Measurements from ENCODE around the gene EFNA5.

EFNA5 gene

DNA sequence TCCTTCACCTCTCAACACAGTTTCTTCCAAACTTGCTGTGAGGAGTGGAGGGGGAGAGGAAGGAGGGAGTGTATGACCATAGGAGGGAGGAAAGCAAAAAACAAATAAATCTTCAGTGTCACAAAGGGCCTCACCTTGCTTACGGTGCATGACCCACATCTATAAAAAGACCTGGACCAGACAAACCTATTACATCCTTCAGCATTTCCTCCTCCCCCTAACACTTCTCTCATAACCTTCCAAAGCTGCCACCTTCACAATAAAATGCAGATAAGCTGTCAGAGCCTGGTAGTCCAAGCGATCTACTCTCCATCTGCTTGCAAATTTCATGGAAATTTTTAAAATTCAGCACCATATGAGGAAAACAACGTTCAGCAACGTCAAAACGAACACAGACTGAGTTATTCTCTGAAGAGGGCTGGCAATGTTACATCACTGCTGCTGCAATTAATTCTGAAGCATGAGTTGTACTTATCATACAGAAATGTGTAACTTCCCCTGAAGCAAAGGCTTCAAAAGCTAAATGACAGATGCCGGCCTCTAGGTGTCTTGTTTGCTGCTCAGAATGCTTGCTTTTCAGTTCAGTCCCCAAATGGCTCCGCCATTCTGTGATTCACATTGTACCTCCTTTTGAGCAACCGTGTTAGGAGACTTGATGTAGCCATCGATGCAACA, 62.9 kb downstream of the EFNA5 start:
- no peaks in the 10 kb centered on the region for H3K4me1 Mint-ChIP-seq (ENCODE audit: low read depth)

DNA sequence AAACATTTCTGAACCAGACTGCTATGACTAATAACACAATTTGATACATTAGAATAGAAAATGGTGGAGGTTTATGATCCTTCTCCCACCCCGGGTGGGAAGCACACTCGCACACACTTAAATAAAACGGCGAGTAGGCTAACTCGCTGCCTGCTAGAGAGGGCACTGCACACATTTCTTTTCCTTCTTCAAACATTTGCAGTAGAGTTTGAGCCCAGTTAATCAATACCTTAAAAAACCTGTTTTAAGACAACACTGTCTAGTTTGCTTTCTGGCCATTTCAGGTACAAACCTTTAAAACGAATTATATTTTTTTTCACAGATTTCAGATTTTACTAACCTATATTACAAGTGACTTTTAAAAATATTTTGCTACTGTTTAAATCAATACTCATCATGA, 63.5 kb downstream of the EFNA5 start:
- H3K4me1 Mint-ChIP-seq (ENCODE audit: low read depth): no peaks in the 10 kb centered on the region
- H3K27me3 Mint-ChIP-seq (ENCODE audit: low read depth): peaks cover 11% of the 10 kb centered on the region
- no peaks in the 10 kb centered on the region for H3K9me3 Mint-ChIP-seq
- no peaks in the 10 kb centered on the region for H3K36me3 Mint-ChIP-seq (ENCODE audit: low read depth)
- no peak overlapping the region for H3K27ac Mint-ChIP-seq
- no peak overlapping the region for H3K4me3 Mint-ChIP-seq

More for the DNA sequence above, 62.9 kb downstream of the EFNA5 start:
- Mint-ChIP-seq H3K4me3 (no peak overlapping the region), H3K9me3 (no peaks in the 10 kb centered on the region), H3K27ac (no peak overlapping the region), H3K36me3 (ENCODE audit: low read depth) (no peaks in the 10 kb centered on the region), H3K27me3 (ENCODE audit: low read depth) (peaks cover 11% of the 10 kb centered on the region)

DNA sequence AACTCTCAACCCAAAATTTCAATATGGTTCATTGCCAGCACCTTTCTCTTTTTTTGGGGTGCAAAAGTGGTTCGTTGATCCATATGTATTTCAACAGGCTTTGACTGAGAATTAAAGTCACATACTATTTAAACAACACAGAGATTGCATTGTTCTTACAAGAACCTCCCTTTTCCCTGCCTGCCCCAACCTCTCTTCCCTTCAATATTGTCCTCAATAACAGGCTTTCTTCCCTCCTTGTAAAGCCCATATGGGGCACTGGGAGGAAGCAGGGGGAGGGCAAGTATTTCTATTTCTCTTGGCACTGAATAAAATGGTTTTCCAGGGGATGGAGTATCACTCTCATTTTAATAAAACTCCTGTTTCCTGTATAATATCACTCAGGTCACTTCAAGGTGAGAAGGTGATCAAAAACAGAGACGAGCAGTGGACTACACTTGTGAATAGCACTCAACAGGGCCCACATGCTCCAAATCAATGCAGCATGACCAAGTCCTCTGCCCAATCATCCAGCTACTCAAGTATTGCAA, 65.1 kb downstream of the EFNA5 start:
- no peaks in the 10 kb centered on the region for H3K9me3 Mint-ChIP-seq
- no peaks in the 10 kb centered on the region for H3K4me1 Mint-ChIP-seq (ENCODE audit: low read depth)
- no peak overlapping the region for H3K27ac Mint-ChIP-seq
- peaks cover 11% of the 10 kb centered on the region for H3K27me3 Mint-ChIP-seq (ENCODE audit: low read depth)
- no peaks in the 10 kb centered on the region for H3K36me3 Mint-ChIP-seq (ENCODE audit: low read depth)
- H3K4me3 Mint-ChIP-seq: no peak overlapping the region

DNA sequence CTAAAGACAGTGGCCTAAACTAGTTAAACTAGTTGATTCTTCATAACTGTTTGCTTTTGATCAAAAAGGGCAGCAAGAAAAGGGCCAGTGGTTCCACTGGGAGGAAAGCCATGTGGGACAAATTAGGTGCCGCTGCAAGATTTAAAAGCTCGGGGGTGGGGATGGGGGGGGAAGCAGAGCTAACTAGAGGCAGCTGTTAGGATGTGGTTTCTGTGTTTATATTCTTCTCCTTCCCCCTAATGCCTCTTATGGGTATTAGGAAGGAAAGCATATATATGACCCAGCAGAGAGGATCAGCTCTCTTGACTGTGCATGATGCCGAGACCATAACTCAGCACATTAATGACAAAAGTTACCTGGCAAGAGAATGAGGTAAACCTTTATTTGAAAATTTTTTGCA, 65.7 kb downstream of the EFNA5 start:
- H3K9me3 Mint-ChIP-seq: no peaks in the 10 kb centered on the region
- no peak overlapping the region for H3K4me3 Mint-ChIP-seq
- H3K36me3 Mint-ChIP-seq (ENCODE audit: low read depth): no peaks in the 10 kb centered on the region
- no peak overlapping the region for H3K27ac Mint-ChIP-seq
- peaks cover 11% of the 10 kb centered on the region for H3K27me3 Mint-ChIP-seq (ENCODE audit: low read depth)
- H3K4me1 Mint-ChIP-seq (ENCODE audit: low read depth): no peaks in the 10 kb centered on the region

DNA sequence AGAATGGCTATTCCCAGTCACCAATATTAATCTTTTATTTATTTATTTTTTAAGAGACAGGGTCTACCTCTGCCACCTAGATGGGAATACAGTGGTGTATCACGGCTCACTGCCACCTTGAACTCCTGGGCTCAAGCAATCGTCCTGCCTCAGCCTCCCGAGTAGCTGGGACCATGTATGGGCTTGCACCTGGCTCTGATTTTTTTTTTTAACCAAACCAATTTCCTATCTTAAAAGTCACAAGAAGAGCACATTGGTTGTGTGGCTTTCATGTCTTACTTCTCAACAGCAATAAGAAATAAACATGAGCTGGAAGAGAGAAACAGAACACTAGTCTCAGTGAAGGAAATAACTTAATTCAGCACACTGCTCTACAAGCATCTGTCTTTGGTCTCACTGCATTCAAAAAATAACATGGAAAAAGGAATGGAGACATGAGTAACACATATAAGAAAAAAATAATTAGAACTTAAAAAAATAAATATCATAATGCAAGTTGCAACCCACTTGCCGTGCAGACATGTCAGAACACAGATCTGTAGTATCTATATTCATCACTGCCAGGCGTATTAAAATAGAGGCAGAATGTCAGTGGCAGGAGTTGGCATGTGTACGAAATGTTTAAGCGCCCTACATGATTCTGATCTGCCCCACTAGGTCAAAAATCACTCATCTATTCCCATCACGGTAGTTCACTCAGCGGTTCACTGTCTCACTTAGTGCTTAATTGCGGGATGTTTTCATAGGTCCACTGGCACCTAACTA, 66.4 kb downstream of the EFNA5 start:
- Mint-ChIP-seq H3K36me3 (ENCODE audit: low read depth) (no peaks in the 10 kb centered on the region), H3K27me3 (ENCODE audit: low read depth) (peaks cover 11% of the 10 kb centered on the region), H3K9me3 (no peaks in the 10 kb centered on the region), H3K4me3 (no peak overlapping the region), H3K4me1 (ENCODE audit: low read depth) (no peaks in the 10 kb centered on the region), H3K27ac (no peak overlapping the region)

DNA sequence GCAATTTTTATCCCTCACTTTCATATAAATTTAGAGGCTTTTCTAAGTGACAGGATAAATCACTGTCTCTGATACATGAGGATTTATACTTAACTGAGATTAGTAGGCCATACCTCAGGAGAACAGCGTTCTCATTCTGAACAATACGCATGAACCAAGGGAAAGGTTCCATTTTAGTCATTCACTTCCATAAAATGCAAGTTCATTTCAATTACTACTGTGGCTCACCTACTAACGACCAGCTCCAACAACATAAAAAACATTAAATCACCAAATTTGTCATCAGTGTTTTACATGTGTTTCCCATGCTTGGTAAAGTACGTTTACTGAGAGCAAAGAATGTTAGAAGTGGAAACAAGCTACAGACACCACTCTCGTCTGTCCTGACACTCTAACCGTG, 67.4 kb downstream of the EFNA5 start:
- no peak overlapping the region for H3K27ac Mint-ChIP-seq
- H3K27me3 Mint-ChIP-seq (ENCODE audit: low read depth): peaks cover 11% of the 10 kb centered on the region
- H3K36me3 Mint-ChIP-seq (ENCODE audit: low read depth): no peaks in the 10 kb centered on the region
- no peaks in the 10 kb centered on the region for H3K9me3 Mint-ChIP-seq
- no peak overlapping the region for H3K4me3 Mint-ChIP-seq
- no peaks in the 10 kb centered on the region for H3K4me1 Mint-ChIP-seq (ENCODE audit: low read depth)

DNA sequence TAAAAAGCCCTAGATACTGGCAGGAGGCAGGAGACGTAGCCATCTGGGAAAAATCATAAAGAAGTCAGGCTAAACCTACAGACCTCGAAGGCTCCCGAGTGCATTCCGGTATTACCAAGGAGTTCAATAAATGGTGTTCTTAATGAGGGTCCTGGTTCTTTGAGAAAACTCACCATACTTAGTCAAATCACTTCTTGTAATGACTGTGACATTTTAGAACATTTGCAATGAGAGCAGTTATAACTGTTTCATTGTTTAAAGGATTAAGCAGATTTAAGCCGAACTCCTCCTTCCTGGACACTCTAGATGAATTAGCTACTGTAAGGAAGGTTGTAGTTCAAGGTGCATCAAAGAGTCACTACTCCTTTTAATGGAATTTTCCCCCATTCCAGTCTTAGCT, 67.8 kb downstream of the EFNA5 start:
- no peaks in the 10 kb centered on the region for H3K9me3 Mint-ChIP-seq
- H3K4me3 Mint-ChIP-seq: no peak overlapping the region
- no peaks in the 10 kb centered on the region for H3K4me1 Mint-ChIP-seq (ENCODE audit: low read depth)
- H3K27ac Mint-ChIP-seq: no peak overlapping the region
- no peaks in the 10 kb centered on the region for H3K36me3 Mint-ChIP-seq (ENCODE audit: low read depth)
- peaks cover 11% of the 10 kb centered on the region for H3K27me3 Mint-ChIP-seq (ENCODE audit: low read depth)

DNA sequence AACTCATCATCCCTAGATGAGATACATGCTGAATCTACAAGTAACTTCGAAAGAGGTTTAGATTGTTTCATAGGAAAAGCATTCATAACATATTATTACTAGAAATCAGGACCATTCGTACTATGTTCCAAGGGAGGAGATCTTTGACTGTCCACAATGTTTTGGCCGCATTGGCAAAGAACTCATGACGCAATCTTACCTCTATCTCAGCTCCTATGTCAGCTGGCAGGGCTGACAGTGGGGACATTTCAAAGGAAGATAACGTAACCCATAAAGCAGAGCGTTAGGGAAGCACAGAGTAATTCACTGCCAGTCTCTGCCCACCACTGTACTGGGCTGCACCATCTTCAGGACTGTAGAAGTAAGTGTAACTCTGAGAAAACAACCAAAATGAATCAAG, 69.7 kb downstream of the EFNA5 start:
- Mint-ChIP-seq H3K36me3 (ENCODE audit: low read depth) (no peaks in the 10 kb centered on the region), H3K27ac (no peak overlapping the region), H3K4me3 (no peak overlapping the region), H3K4me1 (ENCODE audit: low read depth) (no peaks in the 10 kb centered on the region), H3K9me3 (no peaks in the 10 kb centered on the region), H3K27me3 (ENCODE audit: low read depth) (peaks cover 11% of the 10 kb centered on the region)

DNA sequence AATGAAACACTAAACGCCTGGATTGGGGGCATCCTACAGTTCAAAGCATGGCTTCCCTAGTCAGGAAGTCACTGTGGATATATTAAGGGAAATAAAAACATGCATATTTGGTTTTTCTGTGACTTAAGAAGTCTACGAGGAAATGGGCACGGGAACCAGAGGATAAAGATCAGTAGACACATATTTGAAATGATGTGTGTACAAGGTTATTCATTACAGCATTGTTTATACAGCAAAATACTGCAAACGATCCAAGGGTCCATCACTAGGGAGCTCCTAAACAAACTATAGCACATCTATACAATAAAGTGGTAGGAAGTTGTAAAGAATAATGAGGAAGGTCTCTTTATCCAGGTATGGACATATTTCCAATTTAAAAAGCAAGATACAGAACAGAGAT, 71.8 kb downstream of the EFNA5 start:
- Mint-ChIP-seq H3K9me3 (no peaks in the 10 kb centered on the region), H3K36me3 (ENCODE audit: low read depth) (no peaks in the 10 kb centered on the region), H3K4me1 (ENCODE audit: low read depth) (no peaks in the 10 kb centered on the region), H3K4me3 (no peak overlapping the region), H3K27ac (no peak overlapping the region), H3K27me3 (ENCODE audit: low read depth) (no peaks in the 10 kb centered on the region)

DNA sequence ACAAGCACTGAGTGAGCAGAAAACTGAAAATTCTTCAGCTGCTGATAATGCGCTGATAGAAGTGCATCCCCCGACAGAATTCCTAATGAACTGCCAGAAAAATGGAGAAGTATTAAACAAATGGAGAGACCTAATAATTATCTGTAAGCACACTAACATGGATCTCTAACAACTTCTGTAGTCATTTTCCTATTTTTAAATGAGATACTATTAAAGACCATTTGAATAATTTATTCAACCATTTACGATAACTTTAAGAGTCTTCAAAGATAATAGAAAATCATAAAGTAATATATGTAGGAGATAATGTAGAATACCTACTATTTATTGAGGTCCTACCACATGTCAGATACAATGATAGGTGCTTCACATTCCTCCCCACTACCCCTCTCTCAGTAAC, 72.9 kb downstream of the EFNA5 start:
- Mint-ChIP-seq H3K4me1 (ENCODE audit: low read depth) (no peaks in the 10 kb centered on the region), H3K4me3 (no peak overlapping the region), H3K9me3 (no peaks in the 10 kb centered on the region), H3K36me3 (ENCODE audit: low read depth) (no peaks in the 10 kb centered on the region), H3K27ac (no peak overlapping the region), H3K27me3 (ENCODE audit: low read depth) (no peaks in the 10 kb centered on the region)

DNA sequence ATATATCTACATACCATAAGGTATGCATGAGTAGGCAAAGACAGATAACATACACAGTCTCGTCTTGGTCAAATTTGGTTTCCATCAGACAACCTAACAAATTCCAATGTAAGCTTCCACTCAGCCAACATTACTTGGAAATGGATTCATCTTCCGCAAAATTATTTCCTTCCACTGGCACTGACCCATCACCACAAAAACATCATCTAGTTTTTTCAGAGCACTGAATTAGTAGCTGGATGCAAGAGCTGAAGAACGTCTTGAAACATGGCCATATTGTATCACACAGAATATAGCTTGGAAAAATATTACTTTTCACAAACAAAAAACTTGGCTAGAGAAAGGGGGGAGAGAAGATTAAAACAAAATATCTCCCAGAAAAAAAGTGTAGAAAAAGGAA, 73.5 kb downstream of the EFNA5 start:
- no peak overlapping the region for H3K4me3 Mint-ChIP-seq
- no peaks in the 10 kb centered on the region for H3K27me3 Mint-ChIP-seq (ENCODE audit: low read depth)
- H3K9me3 Mint-ChIP-seq: no peaks in the 10 kb centered on the region
- no peaks in the 10 kb centered on the region for H3K4me1 Mint-ChIP-seq (ENCODE audit: low read depth)
- no peaks in the 10 kb centered on the region for H3K36me3 Mint-ChIP-seq (ENCODE audit: low read depth)
- no peak overlapping the region for H3K27ac Mint-ChIP-seq

DNA sequence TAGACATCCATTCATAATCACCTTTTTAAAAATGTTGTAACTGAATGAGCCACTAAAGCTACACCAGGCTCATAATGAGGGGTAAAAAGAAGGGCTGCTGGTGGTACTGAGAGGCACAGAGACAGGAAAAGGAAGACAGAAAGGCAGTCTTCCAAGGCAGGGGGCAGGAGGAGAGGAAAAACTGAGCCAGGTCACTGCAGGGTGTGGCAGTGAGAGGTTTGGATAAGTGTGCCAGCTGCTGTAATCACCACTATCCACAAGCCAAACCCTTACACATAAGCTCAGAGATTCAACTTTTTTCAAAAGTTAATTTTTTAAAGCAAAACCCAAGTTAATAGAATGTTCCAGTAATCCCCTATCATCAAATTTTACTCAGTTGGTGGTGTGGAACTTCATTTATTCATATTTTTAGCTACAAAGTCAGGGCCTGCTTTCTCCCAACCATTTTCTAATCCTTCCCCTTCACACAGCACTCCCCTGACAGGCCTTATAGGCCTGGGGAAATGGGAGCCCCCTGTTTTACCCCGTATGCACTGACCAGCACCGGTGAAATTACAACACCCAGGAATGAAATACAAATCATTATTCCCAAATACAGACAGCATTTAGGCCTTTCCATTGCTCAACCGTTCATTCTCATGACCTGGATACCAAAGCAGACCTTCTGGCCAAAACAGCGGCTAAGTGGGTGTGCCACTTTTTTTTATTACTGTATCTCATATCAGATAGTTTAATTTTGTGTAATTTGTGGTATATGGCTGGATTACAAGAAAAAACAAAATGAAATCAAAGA, 76.3 kb downstream of the EFNA5 start:
- no peaks in the 10 kb centered on the region for H3K36me3 Mint-ChIP-seq (ENCODE audit: low read depth)
- no peaks in the 10 kb centered on the region for H3K9me3 Mint-ChIP-seq
- no peak overlapping the region for H3K4me3 Mint-ChIP-seq
- no peaks in the 10 kb centered on the region for H3K4me1 Mint-ChIP-seq (ENCODE audit: low read depth)
- H3K27ac Mint-ChIP-seq: no peak overlapping the region
- H3K27me3 Mint-ChIP-seq (ENCODE audit: low read depth): no peaks in the 10 kb centered on the region

DNA sequence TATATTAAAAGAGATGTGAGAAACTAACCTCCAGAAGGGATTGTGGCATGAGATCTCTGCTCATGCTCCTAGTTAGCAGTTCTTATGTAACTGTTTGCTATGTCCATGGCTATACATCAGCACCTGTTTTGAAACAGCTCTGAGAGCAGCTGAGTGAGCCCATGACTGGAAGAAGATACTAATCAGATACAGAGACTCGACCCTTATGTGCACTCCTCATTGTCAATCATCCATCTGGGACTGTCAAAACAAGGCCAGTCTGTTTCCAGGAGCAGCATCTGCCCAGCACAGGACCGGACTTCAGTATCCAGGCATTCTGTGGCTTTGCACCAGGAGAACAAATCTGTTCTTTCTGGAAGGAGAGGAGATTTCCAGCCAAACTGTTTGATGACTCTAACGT, 77.7 kb downstream of the EFNA5 start:
- Mint-ChIP-seq H3K27ac (no peak overlapping the region), H3K27me3 (ENCODE audit: low read depth) (no peaks in the 10 kb centered on the region), H3K36me3 (ENCODE audit: low read depth) (no peaks in the 10 kb centered on the region), H3K9me3 (no peaks in the 10 kb centered on the region), H3K4me3 (no peak overlapping the region), H3K4me1 (ENCODE audit: low read depth) (no peaks in the 10 kb centered on the region)

DNA sequence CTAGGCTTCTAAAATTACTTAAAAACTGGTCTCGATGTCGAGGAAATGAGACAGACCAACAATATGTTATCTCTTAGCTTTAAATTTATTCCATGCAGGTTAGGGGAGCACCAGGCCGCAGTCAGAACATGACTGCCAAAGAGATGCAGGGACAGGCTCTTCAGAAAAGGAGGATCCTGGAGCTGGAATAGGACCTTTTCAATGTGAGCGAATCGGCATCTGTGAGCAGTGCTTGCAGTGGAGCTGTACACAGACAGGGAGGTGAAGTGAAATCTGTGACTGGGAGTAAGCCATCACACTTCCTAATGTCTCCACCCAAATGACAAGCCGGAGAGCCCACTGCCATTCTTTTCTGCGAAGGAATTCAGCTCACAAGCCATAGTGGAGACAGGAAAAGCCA, 78.2 kb downstream of the EFNA5 start:
- no peaks in the 10 kb centered on the region for H3K4me1 Mint-ChIP-seq (ENCODE audit: low read depth)
- H3K36me3 Mint-ChIP-seq (ENCODE audit: low read depth): no peaks in the 10 kb centered on the region
- no peak overlapping the region for H3K27ac Mint-ChIP-seq
- no peaks in the 10 kb centered on the region for H3K27me3 Mint-ChIP-seq (ENCODE audit: low read depth)
- H3K4me3 Mint-ChIP-seq: no peak overlapping the region
- no peaks in the 10 kb centered on the region for H3K9me3 Mint-ChIP-seq

DNA sequence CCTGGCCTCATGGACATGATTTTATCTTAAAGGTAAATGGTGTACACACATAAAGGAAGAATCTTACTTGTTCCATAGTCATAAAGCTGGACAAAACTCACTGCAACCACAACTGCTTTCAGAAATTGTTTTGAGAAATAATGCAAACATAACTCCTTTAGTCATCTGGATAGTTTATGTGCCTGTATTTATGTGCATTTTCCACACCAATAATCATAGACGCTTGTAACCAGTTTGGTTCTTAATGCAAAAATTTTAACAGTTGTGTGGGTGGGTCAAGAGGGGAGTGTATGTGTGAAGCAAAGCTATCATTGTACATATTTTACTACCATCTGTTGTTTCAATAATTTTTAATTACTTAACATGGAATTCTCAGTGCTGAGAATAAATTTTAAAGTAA, 80.1 kb downstream of the EFNA5 start:
- Mint-ChIP-seq H3K36me3 (ENCODE audit: low read depth) (no peaks in the 10 kb centered on the region), H3K4me1 (ENCODE audit: low read depth) (no peaks in the 10 kb centered on the region), H3K27me3 (ENCODE audit: low read depth) (no peaks in the 10 kb centered on the region), H3K27ac (no peak overlapping the region), H3K9me3 (no peaks in the 10 kb centered on the region), H3K4me3 (no peak overlapping the region)
